ENCODE data around the gene LIMCH1.

GRCh38 chr4:41631523-41631922 is 93.6 kb downstream of the LIMCH1 start:
- TF ChIP-seq CTCF (IDR thresholded peaks at IDR 0.05; ENCODE audit: insufficient read depth, low read depth, low read length) (no peak), EZH2 (IDR thresholded peaks at IDR 0.05; ENCODE audit: insufficient read depth, low read length) (no peak)
